Activated T-cell treated with anti-CD3 and anti-CD28 coated beads, Interleukin-2, amount 50 U/mL, for 72 hours (primary cell): Measurements from ENCODE around the gene DTNBP1. TPM values are rescaled to one million over a fixed set of nuclear protein-coding genes. Genes with fewer than 3 reads are reported as not detected.
"Not testable (repeated sequence)": the region's sequence is repeated elsewhere in the genome, so short reads cannot be mapped to it uniquely, and the experiment has no call there.

Experiments
- ATAC-seq, 2 donors: fragments of 150-1000 bp; cut with Tn5 transposase; replicated peaks in 1 of 2; 2 replicates each; pipeline ENCODE4 v1.10.0; 2021; ENCODE audit warnings: moderate library complexity in 2 of 2, mild to moderate bottlenecking in 1 of 2
- DNase-seq, 2 donors: peaks; one replicate each; pipeline ENCODE4 v3.0.0; 2021 to 2022; ENCODE audit warnings: mixed read lengths in 1 of 2
- H3K27ac Mint-ChIP-seq: one replicate; pipeline ENCODE4 v1.8.0; 2022; ENCODE audit warnings: mild to moderate bottlenecking, moderate library complexity, mixed read lengths
- H3K27me3 Mint-ChIP-seq: one replicate; pipeline ENCODE4 v1.8.0; 2022; ENCODE audit warnings: low read depth, mixed read lengths
- H3K36me3 Mint-ChIP-seq, 2 donors: one replicate each; pipeline ENCODE4 v1.8.0; 2022; ENCODE audit warnings: mixed read lengths in 2 of 2, mild to moderate bottlenecking in 1 of 2; ENCODE audit not compliant: insufficient read depth in 2 of 2
- H3K4me1 Mint-ChIP-seq: one replicate; pipeline ENCODE4 v1.8.0; 2022; ENCODE audit warnings: low read depth, mixed read lengths
- H3K4me3 Mint-ChIP-seq, 2 donors: one replicate each; pipeline ENCODE4 v1.8.0; 2022; ENCODE audit warnings: mild to moderate bottlenecking in 2 of 2, mixed read lengths in 2 of 2, moderate library complexity in 2 of 2
- H3K9me3 Mint-ChIP-seq, 2 donors: one replicate each; pipeline ENCODE4 v1.8.0; 2022; ENCODE audit warnings: mixed read lengths in 2 of 2
- total RNA-seq, 2 donors: library from RNA; stranded (reverse); gene quantifications; one replicate each; pipeline ENCODE4 v1.2.3, GENCODE V29; 2022

DTNBP1 gene
- total RNA-seq, 2 donors from 2014 or later = 24.5 to 27.1 TPM

GRCh38 chr6:15553031-15553430 is 109.8 kb downstream of the DTNBP1 start:
- H3K4me3 Mint-ChIP-seq = no peak overlapping the region
- no peak overlapping the region for H3K27ac Mint-ChIP-seq
- no peaks in the 10 kb centered on the region for H3K9me3 Mint-ChIP-seq
- peaks cover 5% of the 10 kb centered on the region for H3K4me1 Mint-ChIP-seq
- DNase-seq = no peak
- no peaks in the 10 kb centered on the region for H3K27me3 Mint-ChIP-seq
- no peak for ATAC-seq
- H3K36me3 Mint-ChIP-seq = peaks cover 0 to 1% of the 10 kb centered on the region in 2 donors

- Mint-ChIP-seq H3K4me1 (peaks cover 4% of the 10 kb centered on the region), H3K27ac (no peak overlapping the region), H3K36me3 (peaks cover 0 to 1% of the 10 kb centered on the region in 2 donors), H3K9me3 (no peaks in the 10 kb centered on the region), H3K4me3 (no peak overlapping the region), H3K27me3 (no peaks in the 10 kb centered on the region)
- ATAC-seq (no peak), DNase-seq (no peak)
These were observed 111.0 kb downstream of the DTNBP1 start for GRCh38 chr6:15551798-15552197.

- H3K27ac Mint-ChIP-seq = no peak overlapping the region
- no peaks in the 10 kb centered on the region for H3K9me3 Mint-ChIP-seq
- H3K36me3 Mint-ChIP-seq = no peaks in the 10 kb centered on the region
- DNase-seq (no peak), ATAC-seq (no peak)
- no peaks in the 10 kb centered on the region for H3K27me3 Mint-ChIP-seq
- no peak overlapping the region for H3K4me3 Mint-ChIP-seq
- H3K4me1 Mint-ChIP-seq = no peaks in the 10 kb centered on the region
These were observed 111.6 kb downstream of the DTNBP1 start for GRCh38 chr6:15551262-15551661.

GRCh38 chr6:15550546-15551123 is 112.2 kb downstream of the DTNBP1 start:
- no peak for ATAC-seq
- no peaks in the 10 kb centered on the region for H3K27me3 Mint-ChIP-seq
- no peak overlapping the region for H3K4me3 Mint-ChIP-seq
- H3K9me3 Mint-ChIP-seq = no peaks in the 10 kb centered on the region
- no peak for DNase-seq
- no peak overlapping the region for H3K27ac Mint-ChIP-seq
- peaks cover under 1 to 2% of the 10 kb centered on the region in 2 donors for H3K36me3 Mint-ChIP-seq
- no peaks in the 10 kb centered on the region for H3K4me1 Mint-ChIP-seq

- H3K4me3 Mint-ChIP-seq = no peak overlapping the region
- ATAC-seq = no peak
These were observed 113.5 kb downstream of the DTNBP1 start for GRCh38 chr6:15549371-15549770.

GRCh38 chr6:15547400-15547799 is 115.4 kb downstream of the DTNBP1 start:
- ATAC-seq (no peak), DNase-seq (no peak)
- H3K27me3 Mint-ChIP-seq = no peaks in the 10 kb centered on the region
- no peak overlapping the region for H3K4me3 Mint-ChIP-seq
- peaks cover 1 to 4% of the 10 kb centered on the region in 2 donors for H3K9me3 Mint-ChIP-seq
- no peaks in the 10 kb centered on the region for H3K4me1 Mint-ChIP-seq
- peaks cover 6 to 7% of the 10 kb centered on the region in 2 donors for H3K36me3 Mint-ChIP-seq
- H3K27ac Mint-ChIP-seq = no peak overlapping the region

More at GRCh38 chr6:15549371-15549770, 113.5 kb downstream of the DTNBP1 start:
- Mint-ChIP-seq H3K4me1 (no peaks in the 10 kb centered on the region), H3K9me3 (no peaks in the 10 kb centered on the region), H3K27ac (no peak overlapping the region), H3K27me3 (no peaks in the 10 kb centered on the region), H3K36me3 (peaks cover 2% of the 10 kb centered on the region in 2 donors)
- DNase-seq = no peak

GRCh38 chr6:15546591-15546990 is 116.2 kb downstream of the DTNBP1 start:
- Mint-ChIP-seq H3K36me3 (peaks cover 6 to 7% of the 10 kb centered on the region in 2 donors), H3K4me1 (no peaks in the 10 kb centered on the region), H3K27me3 (no peaks in the 10 kb centered on the region), H3K27ac (no peak overlapping the region), H3K4me3 (no peak overlapping the region), H3K9me3 (peaks cover 1 to 4% of the 10 kb centered on the region in 2 donors)
- ATAC-seq (no peak), DNase-seq (no peak)

- no peak for DNase-seq
- H3K4me1 Mint-ChIP-seq = no peaks in the 10 kb centered on the region
- H3K9me3 Mint-ChIP-seq = peaks cover 1 to 4% of the 10 kb centered on the region in 2 donors
- H3K27ac Mint-ChIP-seq = no peak overlapping the region
- H3K27me3 Mint-ChIP-seq = no peaks in the 10 kb centered on the region
- peaks cover 6 to 7% of the 10 kb centered on the region in 2 donors for H3K36me3 Mint-ChIP-seq
- no peak overlapping the region for H3K4me3 Mint-ChIP-seq
- ATAC-seq = no peak
These were observed 118.4 kb downstream of the DTNBP1 start for GRCh38 chr6:15544321-15544900.

- not testable (repeated sequence) for H3K9me3 Mint-ChIP-seq
These were observed 119.4 kb downstream of the DTNBP1 start for GRCh38 chr6:15543332-15543917.

GRCh38 chr6:15539722-15540270 is 123.0 kb downstream of the DTNBP1 start:
- Mint-ChIP-seq H3K36me3 (peaks cover 4 to 7% of the 10 kb centered on the region in 2 donors), H3K27me3 (no peaks in the 10 kb centered on the region), H3K4me1 (no peaks in the 10 kb centered on the region), H3K9me3 (peaks cover 1 to 4% of the 10 kb centered on the region in 2 donors), H3K4me3 (no peak overlapping the region), H3K27ac (no peak overlapping the region)
- DNase-seq (no peak), ATAC-seq (no peak)

More at GRCh38 chr6:15543332-15543917, 119.4 kb downstream of the DTNBP1 start:
- not testable (repeated sequence) for H3K36me3 Mint-ChIP-seq, ATAC-seq, H3K4me3 Mint-ChIP-seq, H3K27ac Mint-ChIP-seq, H3K4me1 Mint-ChIP-seq, DNase-seq, H3K27me3 Mint-ChIP-seq

GRCh38 chr6:15538766-15539495 is 123.9 kb downstream of the DTNBP1 start:
- Mint-ChIP-seq H3K4me1 (peaks cover 1% of the 10 kb centered on the region), H3K36me3 (peaks cover 4 to 6% of the 10 kb centered on the region in 2 donors), H3K4me3 (no peak overlapping the region), H3K27me3 (no peaks in the 10 kb centered on the region), H3K9me3 (peaks cover 1 to 4% of the 10 kb centered on the region in 2 donors), H3K27ac (no peak overlapping the region)
- ATAC-seq (no peak), DNase-seq (no peak)

GRCh38 chr6:15538106-15538505 is 124.7 kb downstream of the DTNBP1 start:
- ATAC-seq (no peak), DNase-seq (no peak)
- H3K27ac Mint-ChIP-seq = no peak overlapping the region
- H3K4me1 Mint-ChIP-seq = peaks cover 4% of the 10 kb centered on the region
- H3K4me3 Mint-ChIP-seq = no peak overlapping the region
- H3K9me3 Mint-ChIP-seq = no peaks in the 10 kb centered on the region
- H3K36me3 Mint-ChIP-seq = peaks cover 0 to 2% of the 10 kb centered on the region in 2 donors
- no peaks in the 10 kb centered on the region for H3K27me3 Mint-ChIP-seq
